Mesothelial cell of epicardium (in vitro differentiated cells): ENCODE data around the gene ABHD8. TPM values are rescaled to one million over a fixed set of nuclear protein-coding genes. Genes with fewer than 3 reads are reported as not detected.
"Not testable (repeated sequence)": the region's sequence is repeated elsewhere in the genome, so short reads cannot be mapped to it uniquely, and the experiment has no call there.

Experiments used
- DNase-seq, 2 experiments: peaks; one replicate each; pipeline ENCODE4 v3.0.0; 2021; ENCODE audit warnings: low spot score in 2 of 2; ENCODE audit not compliant: unreplicated experiment in 2 of 2
- H3K27ac Mint-ChIP-seq: 2 replicates; pipeline ENCODE4 v1.8.0; 2021; ENCODE audit warnings: mixed read lengths
- H3K27me3 Mint-ChIP-seq: 2 replicates; pipeline ENCODE4 v1.8.0; 2021; ENCODE audit warnings: low read depth, mixed read lengths
- H3K36me3 Mint-ChIP-seq: 2 replicates; pipeline ENCODE4 v1.8.0; 2021; ENCODE audit warnings: mixed read lengths
- H3K4me1 Mint-ChIP-seq: 2 replicates; pipeline ENCODE4 v1.8.0; 2021; ENCODE audit warnings: mixed read lengths
- H3K4me3 Mint-ChIP-seq: 2 replicates; pipeline ENCODE4 v1.8.0; 2021; ENCODE audit warnings: mild to moderate bottlenecking, moderate library complexity, mixed read lengths
- H3K9me3 Mint-ChIP-seq: 2 replicates; pipeline ENCODE4 v1.8.0; 2021; ENCODE audit warnings: mixed read lengths
- total RNA-seq: library from RNA; stranded (reverse); gene quantifications from 3 replicates; pipeline ENCODE4 v1.2.1, GENCODE V29; 2021
- TF ChIP-seq, protein P1 (sequence below): fragments of 200-600 bp; sonication (generic); IDR thresholded peaks from one replicate; pipeline ENCODE4 v1.5.0; 2021; ENCODE audit warnings: antibody characterized with exemption; ENCODE audit not compliant: unreplicated experiment

Gene ABHD8
- total RNA-seq, 1 donor from 2014 or later = 26.1 TPM

DNA sequence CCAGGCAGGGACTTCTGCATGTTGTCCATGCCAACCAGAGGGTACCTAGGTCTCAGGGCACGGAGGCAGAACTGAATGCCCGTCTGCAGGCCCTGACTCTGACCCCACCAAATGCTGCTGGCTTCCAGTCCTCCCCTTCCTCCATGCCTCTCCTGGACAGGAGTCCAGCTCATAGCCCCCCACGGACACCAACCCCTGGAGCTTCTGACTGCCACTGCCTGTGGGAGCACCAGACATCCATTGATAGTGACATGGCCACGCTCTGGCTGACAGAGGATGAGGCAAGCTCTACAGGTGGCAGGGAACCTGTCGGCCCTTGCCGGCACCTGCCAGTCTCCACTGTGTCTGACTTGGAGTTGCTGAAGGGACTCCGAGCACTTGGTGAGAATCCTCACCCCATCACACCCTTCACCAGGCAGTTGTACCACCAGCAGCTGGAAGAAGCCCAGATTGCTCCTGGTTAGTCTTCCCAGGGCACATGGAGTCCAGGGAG lies 19.7 kb downstream of the ABHD8 start:
- TF ChIP-seq, protein P1, sequence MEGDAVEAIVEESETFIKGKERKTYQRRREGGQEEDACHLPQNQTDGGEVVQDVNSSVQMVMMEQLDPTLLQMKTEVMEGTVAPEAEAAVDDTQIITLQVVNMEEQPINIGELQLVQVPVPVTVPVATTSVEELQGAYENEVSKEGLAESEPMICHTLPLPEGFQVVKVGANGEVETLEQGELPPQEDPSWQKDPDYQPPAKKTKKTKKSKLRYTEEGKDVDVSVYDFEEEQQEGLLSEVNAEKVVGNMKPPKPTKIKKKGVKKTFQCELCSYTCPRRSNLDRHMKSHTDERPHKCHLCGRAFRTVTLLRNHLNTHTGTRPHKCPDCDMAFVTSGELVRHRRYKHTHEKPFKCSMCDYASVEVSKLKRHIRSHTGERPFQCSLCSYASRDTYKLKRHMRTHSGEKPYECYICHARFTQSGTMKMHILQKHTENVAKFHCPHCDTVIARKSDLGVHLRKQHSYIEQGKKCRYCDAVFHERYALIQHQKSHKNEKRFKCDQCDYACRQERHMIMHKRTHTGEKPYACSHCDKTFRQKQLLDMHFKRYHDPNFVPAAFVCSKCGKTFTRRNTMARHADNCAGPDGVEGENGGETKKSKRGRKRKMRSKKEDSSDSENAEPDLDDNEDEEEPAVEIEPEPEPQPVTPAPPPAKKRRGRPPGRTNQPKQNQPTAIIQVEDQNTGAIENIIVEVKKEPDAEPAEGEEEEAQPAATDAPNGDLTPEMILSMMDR = no peak
- Mint-ChIP-seq H3K4me1 (peaks cover 2% of the 10 kb centered on the region), H3K36me3 (peaks cover 2% of the 10 kb centered on the region), H3K27me3 (peaks cover 11% of the 10 kb centered on the region), H3K4me3 (no peak overlapping the region), H3K27ac (no peak overlapping the region), H3K9me3 (no peaks in the 10 kb centered on the region)
- no peak for DNase-seq

DNA sequence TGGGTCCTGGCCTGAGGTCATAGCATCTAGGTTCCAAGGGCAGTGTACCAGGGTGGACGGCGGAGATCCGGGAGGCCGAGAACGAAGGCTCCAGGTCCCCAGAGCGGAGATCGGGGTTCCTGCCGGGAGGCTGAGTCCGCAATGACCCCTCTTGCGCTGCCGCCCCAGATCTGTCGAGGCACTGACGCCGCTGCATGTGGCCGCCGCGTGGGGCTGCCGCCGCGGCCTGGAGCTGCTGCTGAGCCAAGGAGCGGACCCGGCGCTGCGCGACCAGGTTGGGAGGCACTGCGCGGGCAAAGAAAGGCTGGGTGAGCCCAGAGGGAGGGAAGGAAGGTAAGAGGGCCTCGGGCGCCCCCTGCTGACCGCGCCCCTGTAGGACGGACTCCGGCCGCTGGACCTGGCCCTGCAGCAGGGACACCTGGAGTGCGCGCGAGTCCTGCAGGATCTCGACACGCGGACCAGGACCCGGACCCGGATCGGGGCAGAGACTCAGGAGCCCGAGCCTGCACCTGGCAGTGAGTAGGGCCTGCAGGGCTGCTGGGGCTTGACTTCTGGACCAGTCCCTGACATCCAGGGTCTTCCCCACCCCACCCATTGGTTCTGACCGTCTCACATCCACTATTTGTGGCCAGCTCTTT lies 20.6 kb downstream of the ABHD8 start:
- peaks cover 2% of the 10 kb centered on the region for H3K4me1 Mint-ChIP-seq
- peaks cover 11% of the 10 kb centered on the region for H3K27me3 Mint-ChIP-seq
- TF ChIP-seq, protein P1 = peak; percentile 93
- peak overlapping the region; percentile 59 for H3K4me3 Mint-ChIP-seq
- no peak overlapping the region for H3K27ac Mint-ChIP-seq
- DNase-seq = peak; percentile 75 to 89
- no peaks in the 10 kb centered on the region for H3K9me3 Mint-ChIP-seq
- peaks cover 3% of the 10 kb centered on the region for H3K36me3 Mint-ChIP-seq

DNA sequence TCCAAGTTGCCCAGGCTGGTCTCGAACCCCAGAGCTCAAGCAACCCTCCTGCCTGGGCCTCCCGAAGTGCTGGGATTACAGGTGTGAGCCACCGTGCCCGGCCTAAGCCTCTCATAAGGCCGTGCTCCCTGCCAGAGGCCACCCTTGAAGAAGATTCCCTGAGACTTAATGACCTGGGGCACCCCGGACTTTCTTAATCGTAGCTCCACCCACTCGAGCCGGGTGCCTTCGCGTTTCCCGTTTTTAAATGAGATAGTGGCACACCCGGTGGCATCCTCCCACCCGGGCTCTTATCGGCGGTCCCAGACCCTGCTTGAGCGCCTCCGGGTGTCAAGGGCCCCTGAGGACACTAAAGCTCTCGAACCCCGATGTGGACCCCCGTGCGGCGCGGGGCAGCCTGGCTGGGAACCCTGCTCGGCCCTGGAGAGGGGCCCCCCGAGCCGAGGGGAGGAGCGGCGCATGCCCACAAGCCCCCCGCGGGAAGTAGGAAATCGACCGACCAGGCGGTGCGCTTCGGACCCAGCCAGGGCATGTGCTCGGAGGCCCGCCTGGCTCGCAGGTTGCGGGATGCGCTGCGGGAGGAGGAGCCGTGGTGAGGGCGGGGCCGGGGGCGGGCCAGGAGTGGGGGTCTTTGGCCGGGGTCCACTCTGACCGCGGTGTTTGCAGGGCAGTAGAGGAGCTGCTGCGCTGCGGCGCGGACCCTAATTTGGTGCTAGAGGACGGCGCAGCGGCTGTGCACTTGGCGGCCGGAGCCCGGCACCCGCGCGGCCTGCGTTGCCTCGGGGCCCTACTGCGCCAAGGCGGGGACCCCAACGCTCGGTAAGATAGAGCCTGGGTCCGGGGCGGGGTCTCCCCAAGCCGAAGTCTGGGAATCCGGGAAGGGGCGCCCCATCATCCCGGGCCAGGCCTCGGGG lies 21.6 kb downstream of the ABHD8 start, which contains the start of gene ANKLE1:
ANKLE1 (plus strand) TSS at position 511 of the 914 bp plus-strand sequence; CDS start at position 531, 20 bp downstream.
- H3K27me3 Mint-ChIP-seq = peaks cover 11% of the 10 kb centered on the region
- TF ChIP-seq, protein P1 = no peak
- peak within 1 kb of the TSS; percentile 59 for H3K4me3 Mint-ChIP-seq
- DNase-seq = peak in 1 of 2 experiments; percentile 52
- peaks cover 2% of the 10 kb centered on the region for H3K4me1 Mint-ChIP-seq
- no peak within 1 kb of the TSS for H3K27ac Mint-ChIP-seq
- no peaks in the 10 kb centered on the region for H3K9me3 Mint-ChIP-seq
- peaks cover 10% of the 10 kb centered on the region for H3K36me3 Mint-ChIP-seq

DNA sequence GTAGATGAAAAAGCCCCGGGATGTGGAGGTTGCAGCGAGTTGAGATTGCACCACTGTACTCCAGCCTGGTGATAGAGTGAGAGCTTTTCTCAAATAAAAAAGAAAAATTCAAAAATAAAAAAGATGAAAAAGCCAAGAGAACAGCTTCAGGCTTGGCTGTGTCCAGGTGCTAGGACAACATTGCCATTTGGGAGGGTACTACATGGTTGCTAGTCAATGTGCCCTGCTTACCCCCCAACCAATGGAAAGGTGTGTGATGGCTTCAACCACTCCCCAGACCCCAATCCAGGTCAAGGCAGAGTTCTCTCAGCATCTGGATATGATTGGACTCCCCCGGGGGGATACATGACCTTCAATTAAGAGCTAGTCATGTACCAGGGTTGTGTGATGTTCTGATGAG lies 23.8 kb downstream of the ABHD8 start:
- TF ChIP-seq, protein P1 = no peak
- no peaks in the 10 kb centered on the region for H3K9me3 Mint-ChIP-seq
- peaks cover 2% of the 10 kb centered on the region for H3K4me1 Mint-ChIP-seq
- peak overlapping the region; percentile 4 for H3K27ac Mint-ChIP-seq
- peaks cover 23% of the 10 kb centered on the region for H3K36me3 Mint-ChIP-seq
- peaks cover 11% of the 10 kb centered on the region for H3K27me3 Mint-ChIP-seq
- H3K4me3 Mint-ChIP-seq = no peak overlapping the region
- DNase-seq = no peak

DNA sequence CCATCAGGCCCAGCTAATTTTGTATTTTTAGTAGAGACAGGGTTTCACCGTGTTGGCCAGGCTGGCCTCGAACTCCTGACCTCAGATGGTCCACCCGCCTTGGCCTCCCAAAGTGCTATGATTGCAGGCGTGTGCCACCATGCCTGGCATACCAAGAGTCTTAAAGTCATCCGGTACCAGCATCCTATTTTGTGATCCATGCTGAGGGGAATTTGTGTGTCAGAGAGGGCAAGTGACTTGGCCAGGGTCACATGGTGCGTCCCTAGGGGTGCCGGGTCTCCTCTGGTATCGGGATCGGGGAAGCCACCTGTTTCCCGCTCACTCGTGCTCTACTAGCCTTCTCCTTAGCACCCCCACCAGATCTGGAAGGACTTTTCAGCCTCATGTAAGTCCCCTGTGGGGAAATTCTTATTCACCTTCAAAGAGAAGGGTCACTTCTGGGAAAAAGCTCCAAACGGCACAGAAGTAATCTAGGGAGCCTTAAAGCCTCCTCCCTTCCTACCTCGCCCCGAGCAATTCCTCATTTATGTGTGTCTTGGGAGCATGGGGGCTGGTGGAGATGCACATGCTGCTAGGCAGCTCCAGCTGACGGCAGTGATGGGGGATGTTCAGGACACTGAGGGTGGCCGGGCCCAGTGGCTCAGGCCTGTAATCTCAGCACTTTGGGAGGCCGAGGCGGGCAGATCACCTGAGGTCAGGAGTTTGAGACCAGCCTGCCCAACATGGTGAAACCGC lies 27.6 kb downstream of the ABHD8 start:
- Mint-ChIP-seq H3K36me3 (peaks cover 32% of the 10 kb centered on the region), H3K4me3 (no peak overlapping the region), H3K27ac (no peak overlapping the region), H3K9me3 (no peaks in the 10 kb centered on the region), H3K4me1 (no peaks in the 10 kb centered on the region), H3K27me3 (no peaks in the 10 kb centered on the region)
- TF ChIP-seq, protein P1 = no peak
- no peak for DNase-seq

DNA sequence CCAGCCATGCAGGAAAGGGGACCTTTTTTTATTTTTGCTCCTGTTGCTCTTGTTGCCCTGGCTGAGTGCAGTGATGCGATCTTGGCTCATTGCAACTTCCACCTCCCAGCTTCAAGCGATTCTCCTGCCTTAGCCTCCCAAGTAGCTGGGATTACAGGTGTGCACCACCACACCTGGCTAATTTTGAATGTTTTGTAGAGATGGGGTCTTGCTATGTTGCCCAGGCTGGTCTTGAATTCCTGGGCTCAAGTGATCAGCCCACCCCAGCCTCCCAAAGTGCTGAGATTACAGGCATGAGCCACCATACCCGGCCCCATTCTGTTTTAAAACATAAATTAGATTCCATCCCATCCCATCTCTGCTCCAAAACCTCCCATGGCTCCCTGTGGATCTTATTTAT lies 28.3 kb downstream of the ABHD8 start:
- H3K27ac Mint-ChIP-seq, H3K27me3 Mint-ChIP-seq, H3K4me3 Mint-ChIP-seq, H3K4me1 Mint-ChIP-seq, DNase-seq, H3K9me3 Mint-ChIP-seq: not testable (repeated sequence)
- peaks cover 36% of the 10 kb centered on the region for H3K36me3 Mint-ChIP-seq
